ENCODE measurements around the gene STAB2. TPM values are rescaled to one million over a fixed set of nuclear protein-coding genes. Genes with fewer than 3 reads are reported as not detected.
A peak's percentile ranks its signal among the peaks of the same experiment; 100 is the strongest.

The STAB2 gene
- total RNA-seq, 1 donor from 2014 or later: not detected

DNA sequence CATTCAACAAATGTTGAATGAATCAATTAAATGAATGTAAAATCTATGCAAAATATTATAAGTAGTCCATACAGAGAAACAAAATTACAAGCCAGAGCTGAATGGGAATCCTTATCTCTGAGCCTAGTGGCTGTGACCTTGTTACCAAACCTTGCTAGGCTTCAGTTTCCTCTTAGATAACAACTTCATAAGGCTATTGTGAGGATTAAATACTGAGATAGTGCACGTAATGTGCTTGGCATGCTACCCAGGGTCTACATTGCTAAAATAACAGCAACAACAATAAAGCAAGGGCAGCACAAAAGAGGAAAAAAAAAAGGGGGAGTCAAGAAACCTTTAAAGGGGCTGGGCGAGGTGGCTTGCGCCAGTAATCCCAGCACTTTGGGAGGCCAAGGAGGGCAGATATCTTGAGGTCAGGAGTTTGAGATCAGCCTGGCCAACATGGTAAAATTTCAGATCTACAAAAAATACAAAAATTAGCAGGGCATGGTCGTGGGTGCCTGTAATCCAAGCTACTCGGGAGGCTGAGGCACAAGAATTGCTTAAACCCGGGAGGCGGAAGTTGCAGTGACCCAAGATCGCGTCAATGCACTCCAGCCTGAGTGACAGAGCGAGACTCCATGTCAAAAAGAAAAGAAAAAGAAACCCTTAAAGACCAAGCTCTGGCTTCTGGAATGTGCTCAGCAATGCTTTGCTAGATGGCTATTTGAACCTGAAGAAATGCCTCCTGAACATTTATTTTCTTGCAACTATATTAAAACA is 14.1 kb downstream of the STAB2 start:
- intact Hi-C loops (cut with DNase I): no loop called here
- Histone ChIP-seq H3K27me3 (no peaks in the 10 kb centered on the region), H3K36me3 (no peaks in the 10 kb centered on the region), H3K4me1 (no peaks in the 10 kb centered on the region), H3K4me3 (no peak overlapping the region), H3K27ac (no peak overlapping the region), H3K9me3 (peaks cover 0 to 3% of the 10 kb centered on the region in 2 donors)
- TF ChIP-seq CTCF (IDR thresholded peaks at IDR 0.05): no peak
- DNase-seq (ENCODE audit: low spot score in 2 of 2): no peak

DNA sequence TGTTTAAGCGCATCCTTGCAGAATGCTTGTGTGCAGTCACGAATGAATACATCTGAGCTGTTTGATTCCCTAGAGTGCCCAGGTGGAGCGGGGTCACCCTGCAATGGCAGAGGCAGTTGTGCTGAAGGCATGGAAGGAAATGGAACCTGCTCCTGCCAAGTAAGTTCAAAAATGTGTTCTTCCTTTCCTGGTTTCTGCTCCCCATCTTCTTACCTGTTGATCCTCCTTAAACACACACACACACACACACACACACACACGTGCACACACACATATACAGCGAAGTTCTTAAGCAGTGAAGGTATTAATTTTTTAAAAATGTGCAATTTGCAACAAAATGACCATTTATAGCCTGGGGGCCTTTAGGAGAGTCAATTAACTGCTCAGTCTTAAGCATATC is 33.3 kb downstream of the STAB2 start:
- intact Hi-C loops (cut with DNase I): no loop called here

GRCh38 chr12:103623716-103624115 is 36.6 kb downstream of the STAB2 start:
- intact Hi-C loops (cut with DNase I): no loop called here
- TF ChIP-seq CTCF (IDR thresholded peaks at IDR 0.05): no peak

More for the DNA sequence above, 33.3 kb downstream of the STAB2 start:
- no peak for DNase-seq (ENCODE audit: low spot score in 2 of 2)
- TF ChIP-seq CTCF (IDR thresholded peaks at IDR 0.05): no peak
- Histone ChIP-seq H3K4me3 (no peak overlapping the region), H3K27me3 (no peaks in the 10 kb centered on the region), H3K27ac (no peak overlapping the region), H3K4me1 (no peaks in the 10 kb centered on the region), H3K36me3 (no peaks in the 10 kb centered on the region), H3K9me3 (no peaks in the 10 kb centered on the region)

DNA sequence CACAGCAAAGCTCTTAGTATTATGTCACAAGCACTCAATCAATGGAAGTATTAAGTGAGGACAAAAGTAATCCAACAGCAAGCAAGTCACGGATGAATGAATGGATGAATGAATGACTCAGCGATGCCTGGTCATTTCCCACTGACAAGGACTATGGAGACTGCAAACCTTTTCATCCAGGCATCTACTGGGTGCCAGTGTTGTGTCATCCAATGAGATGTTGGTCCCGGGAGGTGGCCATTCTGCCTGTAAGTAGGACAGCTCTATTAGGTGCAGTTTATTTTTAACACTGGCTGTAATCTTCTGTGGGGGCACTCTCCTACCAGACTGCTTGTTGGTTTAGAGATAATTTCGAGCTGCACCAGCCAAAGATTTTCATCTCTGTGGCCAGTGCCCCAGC is 39.4 kb downstream of the STAB2 start:
- H3K27me3 ChIP-seq: no peaks in the 10 kb centered on the region
- intact Hi-C loops (cut with DNase I): no loop called here
- peak in 1 of 2 donors; percentile 67 for DNase-seq (ENCODE audit: low spot score in 2 of 2)
- H3K4me3 ChIP-seq: no peak overlapping the region
- no peak overlapping the region for H3K27ac ChIP-seq
- no peak for TF ChIP-seq CTCF (IDR thresholded peaks at IDR 0.05)
- no peaks in the 10 kb centered on the region for H3K9me3 ChIP-seq
- no peaks in the 10 kb centered on the region for H3K4me1 ChIP-seq
- no peaks in the 10 kb centered on the region for H3K36me3 ChIP-seq

More at GRCh38 chr12:103623716-103624115, 36.6 kb downstream of the STAB2 start:
- Histone ChIP-seq H3K27ac (no peak overlapping the region), H3K4me1 (no peaks in the 10 kb centered on the region), H3K36me3 (no peaks in the 10 kb centered on the region), H3K9me3 (no peaks in the 10 kb centered on the region), H3K27me3 (no peaks in the 10 kb centered on the region), H3K4me3 (no peak overlapping the region)
- DNase-seq (ENCODE audit: low spot score in 2 of 2): no peak

- TF ChIP-seq CTCF (IDR thresholded peaks at IDR 0.05): no peak
- no peaks in the 10 kb centered on the region for H3K4me1 ChIP-seq
- DNase-seq (ENCODE audit: low spot score in 2 of 2): no peak
- H3K36me3 ChIP-seq: no peaks in the 10 kb centered on the region
- no peak overlapping the region for H3K27ac ChIP-seq
- no peaks in the 10 kb centered on the region for H3K27me3 ChIP-seq
- intact Hi-C loops (cut with DNase I): no loop called here
- H3K4me3 ChIP-seq: no peak overlapping the region
- no peaks in the 10 kb centered on the region for H3K9me3 ChIP-seq
These were observed 40.2 kb downstream of the STAB2 start for GRCh38 chr12:103627189-103627855.
